Muscle of leg (tissue), 16 donors: ENCODE measurements around the gene AMELX. TPM values are rescaled to one million over a fixed set of nuclear protein-coding genes. Genes with fewer than 3 reads are reported as not detected.
A peak's percentile ranks its signal among the peaks of the same experiment; 100 is the strongest.

ENCODE experiments used
- DNase-seq: peaks from one replicate; pipeline ENCODE4 v3.0.0; 2013
- H3K27ac ChIP-seq: one replicate; pipeline ENCODE4 v1.5.1; 2013; ENCODE audit warnings: mild to moderate bottlenecking, low read length, control low read depth
- H3K27me3 ChIP-seq: one replicate; pipeline ENCODE4 v1.6.1; 2013; ENCODE audit warnings: low read length; ENCODE audit not compliant: control insufficient read depth, insufficient read depth
- H3K36me3 ChIP-seq: one replicate; pipeline ENCODE4 v1.6.1; 2013; ENCODE audit warnings: low read length; ENCODE audit not compliant: control insufficient read depth, insufficient read depth
- H3K4me1 ChIP-seq: one replicate; pipeline ENCODE4 v1.6.1; 2013; ENCODE audit warnings: low read length; ENCODE audit not compliant: control insufficient read depth, insufficient read depth
- H3K4me3 ChIP-seq: one replicate; pipeline ENCODE4 v1.5.1; 2013; ENCODE audit warnings: low read length, control low read depth
- H3K9me3 ChIP-seq: replicated peaks from 2 replicates; pipeline ENCODE4 v1.6.1; 2013; ENCODE audit warnings: low read depth, low read length; ENCODE audit not compliant: control insufficient read depth
- WGBS: methylation state at CpG from one replicate; pipeline ENCODE4 v1.1.5; 2013; ENCODE audit warnings: missing lambda C conversion rate; ENCODE audit not compliant: insufficient coverage; 5-methylcytosine and 5-hydroxymethylcytosine counted together
- long read RNA-seq, 11 donors: transcript quantifications; one replicate each; lab custom pipeline, GENCODE V29; 2026
- polyA plus RNA-seq, 8 donors: library from polyadenylated mRNA; unstranded; fragments of 120-200 nt; gene quantifications; one replicate each; pipeline versions ENCODE4 v1.2.1 to v1.2.3, GENCODE V29; 2013; ENCODE audit warnings: inconsistent platforms in 1 of 8, low replicate concordance in 1 of 8; ENCODE audit not compliant: insufficient read length in 8 of 8, insufficient read depth in 1 of 8
- total RNA-seq: library from RNA; stranded (reverse); fragments of 120-200 nt; gene quantifications from one replicate; pipeline ENCODE4 v1.2.4, GENCODE V29; 2013

AMELX gene
- total RNA-seq (not detected), polyA plus RNA-seq (under 1 TPM in 1 of 8 donors, not detected in 7; 0.36 TPM)
- long read RNA-seq, donor 1 = 0 reads
- long read RNA-seq, donor 2 = 0 reads
- long read RNA-seq, donor 3 = 0 reads
- long read RNA-seq, donor 4 = 0 reads
- long read RNA-seq, donor 5 = 0 reads
- long read RNA-seq, donor 6 = 0 reads
- long read RNA-seq, donor 7 = 0 reads
- long read RNA-seq, donor 8 = 0 reads
- long read RNA-seq, donor 9 = 0 reads
- long read RNA-seq, donor 10 = 0 reads
- long read RNA-seq, donor 11 = 0 reads

DNA sequence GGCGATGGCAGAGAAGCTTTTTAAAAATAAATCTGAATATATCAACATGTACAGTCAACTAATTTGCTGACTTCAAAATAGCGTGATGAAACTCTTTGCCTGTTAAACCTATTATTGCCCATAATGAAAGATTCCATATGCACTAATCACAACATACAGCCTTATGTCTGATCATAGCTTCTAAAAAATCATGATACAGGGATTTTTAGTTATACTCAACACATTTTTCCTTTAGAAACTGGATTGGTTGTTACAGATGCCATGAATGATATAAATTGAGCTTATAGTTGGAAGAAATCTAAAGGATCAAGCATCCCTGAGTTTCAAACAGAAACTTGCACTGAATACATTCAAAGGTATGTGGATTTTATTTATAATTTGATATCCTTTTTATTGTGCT lies at the start of gene AMELX:
AMELX (plus strand) TSS at position 301 of the 400 bp plus-strand sequence. CDS start 1,376 bp downstream, outside the sequence.
- no peak within 1 kb of the TSS for H3K4me3 ChIP-seq
- no CpG with 5 or more reads among the region's 2 CpGs for WGBS
- no peak within 1 kb of the TSS for H3K27ac ChIP-seq
- no peak for DNase-seq
- peaks cover 15% of the 10 kb centered on the region for H3K27me3 ChIP-seq
- H3K36me3 ChIP-seq = no peaks in the 10 kb centered on the region
- no peaks in the 10 kb centered on the region for H3K4me1 ChIP-seq
- no peaks in the 10 kb centered on the region for H3K9me3 ChIP-seq

DNA sequence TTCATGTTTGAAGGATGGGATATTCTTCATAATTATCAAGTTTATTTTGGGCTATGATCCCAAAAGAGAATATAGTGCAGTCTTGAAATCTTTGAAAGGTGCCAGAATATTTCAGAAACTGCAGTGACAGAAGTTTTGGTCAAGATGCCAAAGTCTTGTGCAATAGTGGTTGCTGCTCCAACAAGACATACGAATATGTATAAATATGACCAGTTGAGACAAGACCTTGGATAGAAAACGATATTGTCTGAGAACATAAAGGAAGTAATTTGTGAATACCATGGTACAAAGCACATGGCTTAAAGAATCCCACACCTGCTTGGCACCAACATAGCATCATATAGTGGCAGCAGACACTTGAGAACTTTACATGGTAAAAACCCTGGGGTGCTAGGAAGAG lies 48.6 kb upstream of the AMELX start:
- H3K27ac ChIP-seq = no peak overlapping the region

DNA sequence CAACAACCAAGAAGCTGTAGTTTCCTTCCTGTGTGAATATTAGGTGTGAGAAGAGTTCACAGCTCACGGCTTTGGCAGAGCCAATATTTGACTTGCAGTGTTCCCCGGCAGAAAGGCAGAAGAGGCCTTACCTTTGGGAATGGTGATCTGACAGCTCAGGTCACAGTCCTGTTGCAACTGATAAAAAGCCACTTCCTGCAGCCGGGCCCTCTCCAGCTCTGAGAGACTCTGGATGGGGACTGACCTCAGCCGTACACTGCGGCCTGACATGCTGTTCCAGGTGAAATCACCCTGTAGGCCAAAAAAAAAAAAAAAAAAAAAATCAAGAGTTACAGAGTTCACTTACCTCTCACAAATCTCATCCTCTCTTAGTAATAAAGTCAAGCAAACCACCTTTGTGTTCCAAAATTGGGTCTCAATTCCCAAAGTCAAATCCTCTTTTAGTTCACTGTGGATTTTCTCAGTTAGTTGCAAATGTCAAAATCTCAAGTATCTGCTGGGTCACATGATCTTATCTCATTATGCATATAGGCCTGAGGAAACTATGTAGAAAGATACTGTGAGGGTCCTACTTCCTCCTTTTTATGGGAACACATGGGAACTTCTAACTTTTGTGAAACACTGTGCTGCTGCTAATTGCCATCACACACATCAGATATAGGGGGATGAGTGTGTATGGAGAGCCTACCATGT lies 38.6 kb upstream of the AMELX start:
- Histone ChIP-seq H3K27ac (no peak overlapping the region), H3K27me3 (peaks cover 3% of the 10 kb centered on the region), H3K36me3 (no peaks in the 10 kb centered on the region), H3K9me3 (no peaks in the 10 kb centered on the region), H3K4me1 (no peaks in the 10 kb centered on the region), H3K4me3 (no peak overlapping the region)
- 71% methylated on average over 2 of the region's 5 CpGs for WGBS
- no peak for DNase-seq

More for the DNA sequence above, 48.6 kb upstream of the AMELX start:
- DNase-seq = peak; percentile 87
- WGBS = no CpG with 5 or more reads among the region's 2 CpGs
- Histone ChIP-seq H3K9me3 (no peaks in the 10 kb centered on the region), H3K36me3 (no peaks in the 10 kb centered on the region), H3K4me3 (no peak overlapping the region), H3K27me3 (peaks cover 6% of the 10 kb centered on the region), H3K4me1 (no peaks in the 10 kb centered on the region)

DNA sequence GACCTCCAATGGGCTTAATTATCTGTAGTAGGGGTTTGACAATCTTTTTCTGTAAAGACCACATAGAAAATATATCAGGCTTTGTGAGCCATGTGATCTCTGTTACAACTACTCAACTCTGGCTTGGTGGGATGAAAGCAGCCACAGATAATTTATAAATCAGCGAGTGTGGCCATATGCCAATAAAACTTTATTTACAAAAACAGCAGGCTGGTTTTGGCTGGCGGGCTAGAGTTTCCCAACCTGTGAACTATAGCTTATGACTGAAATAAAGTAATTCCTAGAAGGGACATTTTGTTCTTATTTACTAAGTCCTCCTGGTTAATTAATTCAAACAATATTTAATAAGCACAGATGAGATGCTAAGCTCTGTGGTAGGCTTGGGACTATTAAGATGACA lies 35.9 kb upstream of the AMELX start:
- H3K36me3 ChIP-seq = no peaks in the 10 kb centered on the region
- no CpG with 5 or more reads among the region's 2 CpGs for WGBS
- no peak overlapping the region for H3K27ac ChIP-seq
- peaks cover 4% of the 10 kb centered on the region for H3K27me3 ChIP-seq
- no peak overlapping the region for H3K4me3 ChIP-seq
- H3K4me1 ChIP-seq = no peaks in the 10 kb centered on the region
- DNase-seq = no peak
- H3K9me3 ChIP-seq = no peaks in the 10 kb centered on the region

DNA sequence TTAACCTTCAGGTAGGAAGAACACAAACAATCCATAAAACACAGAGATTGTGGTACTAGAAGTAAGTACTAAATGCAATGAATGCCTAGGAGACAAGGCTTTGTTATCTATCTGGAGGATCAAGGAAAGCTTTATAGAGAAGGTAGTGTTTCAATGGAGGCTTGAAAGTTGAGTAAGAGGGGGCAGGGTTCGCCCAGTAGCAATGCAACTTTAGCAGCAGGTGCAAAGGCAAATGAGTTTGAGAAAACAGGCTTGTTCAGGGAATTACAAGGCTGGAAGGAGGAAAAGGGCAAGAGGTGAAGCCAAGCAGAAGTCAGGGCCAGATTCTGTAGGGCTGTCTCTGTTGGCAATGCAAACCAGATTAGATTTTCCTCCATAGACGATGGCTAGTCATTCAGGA lies 35.5 kb upstream of the AMELX start:
- Histone ChIP-seq H3K27ac (no peak overlapping the region), H3K36me3 (no peaks in the 10 kb centered on the region), H3K27me3 (peaks cover 6% of the 10 kb centered on the region), H3K4me3 (no peak overlapping the region), H3K4me1 (no peaks in the 10 kb centered on the region), H3K9me3 (no peaks in the 10 kb centered on the region)
- no peak for DNase-seq
- 40% methylated on average over 1 of the region's 2 CpGs for WGBS

DNA sequence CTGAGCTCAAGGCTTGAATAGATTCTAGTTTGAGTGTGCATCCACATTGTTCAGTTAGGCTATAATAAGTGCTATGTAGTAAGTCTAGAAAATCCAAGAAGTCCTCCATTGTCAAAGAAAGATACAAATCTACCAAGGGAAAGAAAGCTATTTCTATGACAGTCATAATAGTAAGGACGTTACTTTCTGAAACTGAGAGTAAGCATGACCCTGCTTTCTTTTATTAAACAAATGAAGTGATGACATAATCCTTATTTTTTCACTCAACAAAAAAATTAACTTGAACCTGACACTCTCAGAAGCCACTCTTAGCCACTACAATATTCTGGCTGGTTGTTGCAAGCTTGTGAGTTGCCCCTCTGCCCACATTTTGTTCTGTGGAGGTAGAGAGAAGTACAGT lies 33.8 kb upstream of the AMELX start:
- DNase-seq = no peak
- Histone ChIP-seq H3K4me1 (no peaks in the 10 kb centered on the region), H3K27me3 (peaks cover 12% of the 10 kb centered on the region), H3K4me3 (no peak overlapping the region), H3K36me3 (no peaks in the 10 kb centered on the region), H3K9me3 (no peaks in the 10 kb centered on the region), H3K27ac (no peak overlapping the region)
- WGBS = no CpG with 5 or more reads among the region's 1 CpG

DNA sequence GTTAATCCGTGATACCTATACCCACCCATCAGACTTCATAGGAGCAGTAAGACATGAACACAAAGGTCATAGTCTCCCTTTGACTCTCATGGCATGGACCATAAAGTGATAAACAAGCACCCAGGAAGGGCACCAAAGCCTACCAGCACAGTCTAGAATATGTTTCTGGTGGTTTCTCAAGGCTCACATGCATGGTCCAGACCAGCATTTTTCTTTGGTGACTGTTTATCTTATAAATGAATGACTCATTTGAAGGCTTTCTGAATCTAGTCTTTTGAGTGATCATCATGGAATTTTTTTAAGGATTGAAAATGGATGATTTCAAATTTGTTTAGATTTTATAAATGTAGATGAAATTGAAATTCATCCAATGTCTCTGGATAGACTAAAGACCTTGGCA lies 32.0 kb upstream of the AMELX start:
- no peaks in the 10 kb centered on the region for H3K4me1 ChIP-seq
- H3K27me3 ChIP-seq = peaks cover 12% of the 10 kb centered on the region
- no peaks in the 10 kb centered on the region for H3K9me3 ChIP-seq
- H3K27ac ChIP-seq = no peak overlapping the region
- no peak for DNase-seq
- WGBS = no CpG with 5 or more reads among the region's 1 CpG
- no peaks in the 10 kb centered on the region for H3K36me3 ChIP-seq
- no peak overlapping the region for H3K4me3 ChIP-seq

DNA sequence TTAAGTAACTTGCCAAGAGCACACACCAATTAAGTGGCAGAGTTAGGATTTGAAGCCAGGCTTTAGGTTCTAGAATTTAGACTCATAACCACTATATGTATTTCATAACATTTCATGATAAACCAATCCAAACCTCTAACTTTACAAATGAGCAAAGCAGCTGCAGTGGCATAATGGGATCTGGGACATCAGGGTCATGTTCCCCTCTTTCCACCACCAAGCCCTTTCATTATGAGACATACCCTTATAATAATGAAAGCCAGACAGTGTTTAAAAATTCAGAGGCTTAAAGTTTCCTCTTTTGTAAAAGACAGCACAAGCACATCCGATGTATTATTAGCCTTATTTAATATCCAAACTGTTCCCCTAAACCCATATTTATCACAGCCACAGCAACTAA lies 28.3 kb upstream of the AMELX start:
- Histone ChIP-seq H3K27ac (no peak overlapping the region), H3K27me3 (peaks cover 20% of the 10 kb centered on the region), H3K9me3 (no peaks in the 10 kb centered on the region), H3K4me1 (no peaks in the 10 kb centered on the region), H3K4me3 (no peak overlapping the region), H3K36me3 (no peaks in the 10 kb centered on the region)
- 80% methylated on average over 1 of the region's 1 CpG for WGBS
- no peak for DNase-seq

DNA sequence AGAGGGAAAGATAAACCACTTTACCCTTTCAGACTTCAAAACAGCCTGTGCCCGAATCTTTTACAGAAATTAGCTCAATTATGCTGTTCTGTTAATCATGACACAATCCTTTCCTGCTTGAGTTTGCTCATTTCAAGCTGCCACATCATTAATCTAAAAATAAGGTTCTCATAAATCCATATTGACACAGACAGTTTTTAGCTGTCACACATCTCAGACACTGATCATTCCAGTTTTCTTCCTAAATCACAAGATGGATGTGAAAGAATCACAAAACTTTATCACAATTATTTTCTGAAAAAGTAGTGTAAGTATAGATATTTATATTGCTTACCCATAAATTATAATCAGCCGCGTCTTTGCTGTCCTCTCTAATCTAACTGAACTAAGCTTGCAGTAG lies 27.9 kb upstream of the AMELX start:
- Histone ChIP-seq H3K36me3 (no peaks in the 10 kb centered on the region), H3K4me1 (no peaks in the 10 kb centered on the region), H3K9me3 (no peaks in the 10 kb centered on the region), H3K4me3 (no peak overlapping the region), H3K27me3 (peaks cover 18% of the 10 kb centered on the region), H3K27ac (peak overlapping the region; percentile 71)
- WGBS = no CpG with 5 or more reads among the region's 3 CpGs
- DNase-seq = no peak

DNA sequence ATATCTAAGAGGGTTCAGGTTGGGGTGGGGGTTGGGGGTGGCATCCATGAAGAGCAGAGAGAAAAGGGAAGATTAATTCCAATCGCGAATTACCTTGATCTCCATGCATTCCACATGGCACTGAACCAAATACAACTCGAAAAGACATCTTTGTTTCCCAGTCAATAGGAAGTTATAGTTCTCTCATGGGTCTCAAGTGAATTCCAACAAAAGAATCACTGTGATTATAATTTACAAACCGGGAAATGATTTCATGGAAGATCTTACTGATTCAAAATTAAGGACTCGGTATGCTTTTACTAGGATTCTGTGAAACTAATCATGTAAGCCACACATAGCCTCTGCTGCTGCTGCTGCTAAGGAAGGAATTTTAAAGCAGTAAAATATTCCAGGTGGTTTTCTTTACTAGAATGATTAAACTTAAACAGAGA lies 26.6 kb upstream of the AMELX start:
- H3K27me3 ChIP-seq = peaks cover 16% of the 10 kb centered on the region
- no peaks in the 10 kb centered on the region for H3K36me3 ChIP-seq
- no CpG with 5 or more reads among the region's 5 CpGs for WGBS
- no peak overlapping the region for H3K4me3 ChIP-seq
- H3K9me3 ChIP-seq = no peaks in the 10 kb centered on the region
- peak overlapping the region; percentile 71 for H3K27ac ChIP-seq
- no peaks in the 10 kb centered on the region for H3K4me1 ChIP-seq
- DNase-seq = peak; percentile 78
